Measurements from ENCODE around the gene TTLL7. TPM values are rescaled to one million over a fixed set of nuclear protein-coding genes. Genes with fewer than 3 reads are reported as not detected.

The TTLL7 gene
- polyA plus RNA-seq, 1 donor from 2014 or later: 88.1 TPM

DNA sequence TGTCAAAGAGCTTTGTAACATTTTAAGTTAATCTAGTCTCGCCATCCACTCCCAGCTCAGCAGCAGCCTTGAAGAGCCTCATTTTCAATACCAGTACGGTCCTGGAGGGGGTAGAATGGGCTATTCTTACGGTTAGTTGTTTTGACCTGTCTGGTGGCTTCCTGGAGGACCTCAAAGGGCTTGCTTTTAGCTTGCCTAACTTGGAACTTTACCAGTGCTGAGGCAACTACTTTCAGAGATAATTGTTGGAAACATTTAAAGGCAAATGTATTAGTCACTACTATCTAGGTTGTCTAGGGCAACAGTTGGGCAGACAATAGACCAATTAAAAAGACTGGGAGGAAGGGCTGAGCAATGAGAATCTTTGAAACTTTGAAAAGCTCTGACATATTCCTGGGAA is 56.0 kb downstream of the TTLL7 start:
- Histone ChIP-seq H3K79me2 (replicated peaks; ENCODE audit: insufficient read depth, low read length) (no peaks in the 10 kb centered on the region), H3K27ac (ENCODE audit: low read length) (no peak overlapping the region), H3K36me3 (ENCODE audit: insufficient read depth, low read length) (peaks cover 12% of the 10 kb centered on the region)

DNA sequence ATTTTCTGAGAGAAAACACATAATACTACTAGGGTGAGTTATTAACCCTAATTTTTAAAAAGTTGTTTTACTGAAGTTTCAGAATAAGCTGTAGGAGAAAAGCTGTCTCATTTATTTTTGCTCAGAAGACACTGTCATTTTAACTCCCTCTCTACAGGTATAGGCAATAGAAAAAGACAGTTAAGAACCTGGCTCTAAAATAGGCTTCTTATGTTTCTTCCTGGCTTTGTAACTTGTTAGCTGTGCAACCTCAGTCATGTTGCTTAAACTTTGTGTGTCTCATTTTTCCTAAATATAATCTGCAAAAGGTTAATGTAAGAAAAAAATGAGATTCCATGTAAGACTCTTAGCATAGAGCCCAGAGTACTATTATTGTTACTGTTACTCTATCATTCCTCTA is 64.4 kb downstream of the TTLL7 start:
- H3K27ac ChIP-seq (ENCODE audit: low read length): no peak overlapping the region
- H3K9me2 ChIP-seq (ENCODE audit: insufficient read depth, low read length): no peaks in the 10 kb centered on the region
- no peak overlapping the region for H3K4me2 ChIP-seq (ENCODE audit: low read length)
- H3K27me3 ChIP-seq (ENCODE audit: insufficient read depth, low read depth, low read length): no peaks in the 10 kb centered on the region
- no peaks in the 10 kb centered on the region for H4K20me1 ChIP-seq (ENCODE audit: insufficient read depth)
- no peak overlapping the region for H3K4me3 ChIP-seq (ENCODE audit: low read length)
- H3K9me3 ChIP-seq (ENCODE audit: low read length): no peaks in the 10 kb centered on the region
- no peaks in the 10 kb centered on the region for H3K79me2 ChIP-seq (replicated peaks; ENCODE audit: insufficient read depth, low read length)
- no peak for TF ChIP-seq POLR2AphosphoS5 (IDR thresholded peaks at IDR 0.05)
- TF ChIP-seq MXI1 (conservative IDR thresholded peaks at IDR 0.05; ENCODE audit: poor library complexity, severe bottlenecking): no peak
- TF ChIP-seq SMC3 (conservative IDR thresholded peaks at IDR 0.05; ENCODE audit: poor library complexity): no peak
- TF ChIP-seq TAF1 (IDR thresholded peaks at IDR 0.05; ENCODE audit: low read depth): no peak
- TF ChIP-seq, protein P1, sequence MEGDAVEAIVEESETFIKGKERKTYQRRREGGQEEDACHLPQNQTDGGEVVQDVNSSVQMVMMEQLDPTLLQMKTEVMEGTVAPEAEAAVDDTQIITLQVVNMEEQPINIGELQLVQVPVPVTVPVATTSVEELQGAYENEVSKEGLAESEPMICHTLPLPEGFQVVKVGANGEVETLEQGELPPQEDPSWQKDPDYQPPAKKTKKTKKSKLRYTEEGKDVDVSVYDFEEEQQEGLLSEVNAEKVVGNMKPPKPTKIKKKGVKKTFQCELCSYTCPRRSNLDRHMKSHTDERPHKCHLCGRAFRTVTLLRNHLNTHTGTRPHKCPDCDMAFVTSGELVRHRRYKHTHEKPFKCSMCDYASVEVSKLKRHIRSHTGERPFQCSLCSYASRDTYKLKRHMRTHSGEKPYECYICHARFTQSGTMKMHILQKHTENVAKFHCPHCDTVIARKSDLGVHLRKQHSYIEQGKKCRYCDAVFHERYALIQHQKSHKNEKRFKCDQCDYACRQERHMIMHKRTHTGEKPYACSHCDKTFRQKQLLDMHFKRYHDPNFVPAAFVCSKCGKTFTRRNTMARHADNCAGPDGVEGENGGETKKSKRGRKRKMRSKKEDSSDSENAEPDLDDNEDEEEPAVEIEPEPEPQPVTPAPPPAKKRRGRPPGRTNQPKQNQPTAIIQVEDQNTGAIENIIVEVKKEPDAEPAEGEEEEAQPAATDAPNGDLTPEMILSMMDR (IDR thresholded peaks at IDR 0.05; ENCODE audit: poor library complexity, severe bottlenecking): no peak
- TF ChIP-seq, protein P2, sequence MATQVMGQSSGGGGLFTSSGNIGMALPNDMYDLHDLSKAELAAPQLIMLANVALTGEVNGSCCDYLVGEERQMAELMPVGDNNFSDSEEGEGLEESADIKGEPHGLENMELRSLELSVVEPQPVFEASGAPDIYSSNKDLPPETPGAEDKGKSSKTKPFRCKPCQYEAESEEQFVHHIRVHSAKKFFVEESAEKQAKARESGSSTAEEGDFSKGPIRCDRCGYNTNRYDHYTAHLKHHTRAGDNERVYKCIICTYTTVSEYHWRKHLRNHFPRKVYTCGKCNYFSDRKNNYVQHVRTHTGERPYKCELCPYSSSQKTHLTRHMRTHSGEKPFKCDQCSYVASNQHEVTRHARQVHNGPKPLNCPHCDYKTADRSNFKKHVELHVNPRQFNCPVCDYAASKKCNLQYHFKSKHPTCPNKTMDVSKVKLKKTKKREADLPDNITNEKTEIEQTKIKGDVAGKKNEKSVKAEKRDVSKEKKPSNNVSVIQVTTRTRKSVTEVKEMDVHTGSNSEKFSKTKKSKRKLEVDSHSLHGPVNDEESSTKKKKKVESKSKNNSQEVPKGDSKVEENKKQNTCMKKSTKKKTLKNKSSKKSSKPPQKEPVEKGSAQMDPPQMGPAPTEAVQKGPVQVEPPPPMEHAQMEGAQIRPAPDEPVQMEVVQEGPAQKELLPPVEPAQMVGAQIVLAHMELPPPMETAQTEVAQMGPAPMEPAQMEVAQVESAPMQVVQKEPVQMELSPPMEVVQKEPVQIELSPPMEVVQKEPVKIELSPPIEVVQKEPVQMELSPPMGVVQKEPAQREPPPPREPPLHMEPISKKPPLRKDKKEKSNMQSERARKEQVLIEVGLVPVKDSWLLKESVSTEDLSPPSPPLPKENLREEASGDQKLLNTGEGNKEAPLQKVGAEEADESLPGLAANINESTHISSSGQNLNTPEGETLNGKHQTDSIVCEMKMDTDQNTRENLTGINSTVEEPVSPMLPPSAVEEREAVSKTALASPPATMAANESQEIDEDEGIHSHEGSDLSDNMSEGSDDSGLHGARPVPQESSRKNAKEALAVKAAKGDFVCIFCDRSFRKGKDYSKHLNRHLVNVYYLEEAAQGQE (IDR thresholded peaks at IDR 0.05; ENCODE audit: borderline replicate concordance): no peak
- TF ChIP-seq RAD21 (conservative IDR thresholded peaks at IDR 0.05): no peak
- no peak for TF ChIP-seq EZH2 (IDR thresholded peaks at IDR 0.05; ENCODE audit: borderline replicate concordance, insufficient read depth, low read length, poor library complexity, severe bottlenecking)
- TF ChIP-seq EP300 (conservative IDR thresholded peaks at IDR 0.05; ENCODE audit: poor library complexity, severe bottlenecking): no peak
- H3K9ac ChIP-seq (ENCODE audit: low read length): no peak overlapping the region
- H2AFZ ChIP-seq (ENCODE audit: low read depth, low read length): no peak overlapping the region
- no peaks in the 10 kb centered on the region for H3F3A ChIP-seq (ENCODE audit: insufficient read depth, low read length, poor library complexity, severe bottlenecking)
- peaks cover 6% of the 10 kb centered on the region for H3K36me3 ChIP-seq (ENCODE audit: insufficient read depth, low read length)

More for the DNA sequence above, 56.0 kb downstream of the TTLL7 start:
- H3K9ac ChIP-seq (ENCODE audit: low read length): no peak overlapping the region
- H3K4me3 ChIP-seq (ENCODE audit: low read length): no peak overlapping the region
- no peaks in the 10 kb centered on the region for H3F3A ChIP-seq (ENCODE audit: insufficient read depth, low read length, poor library complexity, severe bottlenecking)
- no peaks in the 10 kb centered on the region for H3K9me3 ChIP-seq (ENCODE audit: low read length)
- no peak overlapping the region for H3K4me2 ChIP-seq (ENCODE audit: low read length)
- H3K9me2 ChIP-seq (ENCODE audit: insufficient read depth, low read length): no peaks in the 10 kb centered on the region
- no peaks in the 10 kb centered on the region for H4K20me1 ChIP-seq (ENCODE audit: insufficient read depth)
- TF ChIP-seq EP300 (conservative IDR thresholded peaks at IDR 0.05; ENCODE audit: poor library complexity, severe bottlenecking) (no peak), SMC3 (conservative IDR thresholded peaks at IDR 0.05; ENCODE audit: poor library complexity) (no peak), EZH2 (IDR thresholded peaks at IDR 0.05; ENCODE audit: borderline replicate concordance, insufficient read depth, low read length, poor library complexity, severe bottlenecking) (no peak), POLR2AphosphoS5 (IDR thresholded peaks at IDR 0.05) (no peak), MXI1 (conservative IDR thresholded peaks at IDR 0.05; ENCODE audit: poor library complexity, severe bottlenecking) (no peak), TAF1 (IDR thresholded peaks at IDR 0.05; ENCODE audit: low read depth) (no peak), RAD21 (conservative IDR thresholded peaks at IDR 0.05) (no peak)
- TF ChIP-seq, protein P2 (IDR thresholded peaks at IDR 0.05; ENCODE audit: borderline replicate concordance): no peak
- TF ChIP-seq, protein P1 (IDR thresholded peaks at IDR 0.05; ENCODE audit: poor library complexity, severe bottlenecking): no peak
- H3K27me3 ChIP-seq (ENCODE audit: insufficient read depth, low read depth, low read length): no peaks in the 10 kb centered on the region
- no peak overlapping the region for H2AFZ ChIP-seq (ENCODE audit: low read depth, low read length)
